ENCODE measurements around the gene SPTBN5. TPM values are rescaled to one million over a fixed set of nuclear protein-coding genes. Genes with fewer than 3 reads are reported as not detected.

Gene SPTBN5
- total RNA-seq, 1 experiment from 2014 or later = 0.96 TPM

DNA sequence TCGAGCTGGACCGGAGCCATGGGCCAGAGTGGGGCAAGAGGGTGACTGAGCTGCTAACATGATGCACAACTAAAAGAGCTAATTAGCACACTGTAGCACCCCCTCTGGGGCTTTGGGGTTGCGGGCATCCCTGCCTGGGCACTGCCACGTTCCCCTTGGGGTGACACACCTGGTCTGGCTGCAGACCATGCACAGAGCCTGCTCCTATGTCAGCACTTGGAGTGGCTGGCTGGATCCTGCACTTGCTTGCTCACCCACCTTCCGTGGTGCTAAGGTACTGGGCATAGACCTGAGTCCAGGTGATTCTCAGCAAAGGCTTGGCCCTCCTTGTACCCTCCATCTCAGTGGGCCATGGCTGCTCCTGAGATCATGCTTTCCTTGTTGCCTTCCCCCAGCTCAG, 12.8 kb upstream of the SPTBN5 start:
- CTCF ChIA-PET = interaction anchor here (1.6 kb wide), 1 partner anchor 133 kb away, joined by 9 read pairs; the partner anchor contains the start of gene MAPKBP1
- H3K27ac ChIP-seq (ENCODE audit: low read depth, low read length) = no peak overlapping the region
- H3K36me3 ChIP-seq (ENCODE audit: control insufficient read depth in 1 of 2, insufficient read depth in 2 of 2, low read length in 2 of 2) = peaks cover 8 to 12% of the 10 kb centered on the region in 2 experiments; a peak in 1 of 4 replicates
- ATAC-seq = no peak
- no peaks in the 10 kb centered on the region for H3K27me3 ChIP-seq (ENCODE audit: insufficient read depth, low read length)
- no peaks in the 10 kb centered on the region for H4K20me1 ChIP-seq (ENCODE audit: insufficient read depth)
- RAD21 ChIA-PET (ENCODE audit: low non-redundant PET in 1 of 2, low total read pairs in 2 of 2, uncharacterized antibody in 2 of 2, unreplicated experiment in 2 of 2) = no interaction called here
- no peak overlapping the region for H3K4me2 ChIP-seq (ENCODE audit: low read length)
- no peak for TF ChIP-seq CBX3 (IDR thresholded peaks at IDR 0.05; ENCODE audit: low read depth)
- TF ChIP-seq SIN3A (IDR thresholded peaks at IDR 0.05; ENCODE audit: low read depth) = no peak
- TF ChIP-seq POLR2A (IDR thresholded peaks at IDR 0.05; ENCODE audit: borderline replicate concordance, extremely low read depth, insufficient read depth, insufficient read length) = no peak
- no peak for TF ChIP-seq SP1 (IDR thresholded peaks at IDR 0.05; ENCODE audit: low read depth)
- no peak for TF ChIP-seq CTCF (IDR thresholded peaks at IDR 0.05 in 2 of 3, conservative IDR thresholded peaks at IDR 0.05 in 1 of 3; ENCODE audit: borderline replicate concordance in 1 of 3, insufficient read depth in 1 of 3, low read depth in 2 of 3, low read length in 2 of 3)
- no peak for TF ChIP-seq ZNF274 (IDR thresholded peaks at IDR 0.05; ENCODE audit: low read depth, low read length)
- BruUV-seq (replicated peaks) = no TSS peak
- DNase-seq (ENCODE audit: low read depth, low spot score) = no peak
- POLR2A ChIA-PET = no interaction called here
- H3K9ac ChIP-seq (ENCODE audit: low read length) = no peak overlapping the region
- no peaks in the 10 kb centered on the region for H3K9me2 ChIP-seq (ENCODE audit: insufficient read depth)
- H2AFZ ChIP-seq (ENCODE audit: low read depth, low read length, poor library complexity, severe bottlenecking) = no peak overlapping the region
- H3K79me2 ChIP-seq (ENCODE audit: insufficient read depth, low read length) = no peaks in the 10 kb centered on the region
- intact Hi-C loops (cut with micrococcal nuclease) = loop anchor here (10.0 kb wide), 1 partner anchor 302 kb away; no protein-coding TSS in a partner anchor
- no peak overlapping the region for H3K4me3 ChIP-seq (replicated peaks in 1 of 2; ENCODE audit: low read depth in 1 of 2, low read length in 2 of 2)
- H3K4me1 ChIP-seq (ENCODE audit: control insufficient read depth in 1 of 2, insufficient read depth in 2 of 2, low read length in 2 of 2) = no peaks in the 10 kb centered on the region
- H3K9me3 ChIP-seq (ENCODE audit: control insufficient read depth in 1 of 2, insufficient read depth in 1 of 2, low read depth in 1 of 2, low read length in 2 of 2) = no peaks in the 10 kb centered on the region

Data from HCT116 (cell line).